HG03571 (cell line): ENCODE data around the gene DCTN5.

Source experiments
- ATAC-seq: cut with Tn5 transposase; IDR thresholded peaks from one replicate; pipeline ENCODE4 v1.9.1; 2021; ENCODE audit not compliant: unreplicated experiment

DCTN5 gene

GRCh38 chr16:23651943-23652468 lies 10.7 kb downstream of the DCTN5 start:
- ATAC-seq, result peak; percentile 55

- no peak for ATAC-seq
These were observed 22.7 kb downstream of the DCTN5 start for GRCh38 chr16:23663918-23664317.

GRCh38 chr16:23666571-23667354 lies 25.5 kb downstream of the DCTN5 start:
- no peak for ATAC-seq

- no peak for ATAC-seq
These were observed 26.0 kb downstream of the DCTN5 start for GRCh38 chr16:23667355-23667659.

GRCh38 chr16:23668225-23668624 lies 27.0 kb downstream of the DCTN5 start:
- no peak for ATAC-seq

GRCh38 chr16:23668873-23669272 lies 27.6 kb downstream of the DCTN5 start:
- no peak for ATAC-seq

GRCh38 chr16:23670137-23670776 lies 29.0 kb downstream of the DCTN5 start:
- ATAC-seq, result peak; percentile 94

GRCh38 chr16:23673971-23674614 lies 32.8 kb downstream of the DCTN5 start:
- no peak for ATAC-seq

GRCh38 chr16:23676924-23677480 lies 35.7 kb downstream of the DCTN5 start:
- no peak for ATAC-seq

GRCh38 chr16:23678430-23679273 lies 37.4 kb downstream of the DCTN5 start, which contains the start of gene PLK1:
TSS of gene PLK1 (plus strand) at chr16:23678889. CDS start at chr16:23678933, 44 bp downstream.
- ATAC-seq, result peak; percentile 83

GRCh38 chr16:23679274-23679985 lies 38.2 kb downstream of the DCTN5 start:
- no peak for ATAC-seq

- ATAC-seq, result no peak
These were observed 38.7 kb downstream of the DCTN5 start for GRCh38 chr16:23679986-23680336.

GRCh38 chr16:23682181-23682580 lies 40.9 kb downstream of the DCTN5 start:
- ATAC-seq, result no peak

- no peak for ATAC-seq
These were observed 42.2 kb downstream of the DCTN5 start for GRCh38 chr16:23683487-23683886.

GRCh38 chr16:23687034-23687808 lies 46.0 kb downstream of the DCTN5 start:
- no peak for ATAC-seq

- no peak for ATAC-seq
These were observed 48.3 kb downstream of the DCTN5 start for GRCh38 chr16:23689442-23690187.

GRCh38 chr16:23690771-23691482 lies 49.7 kb downstream of the DCTN5 start:
- ATAC-seq, result no peak
